Measurements from ENCODE around the gene WNK2.

- TF ChIP-seq CTCF (conservative IDR thresholded peaks at IDR 0.05) (no peak), ZFX (IDR thresholded peaks at IDR 0.05) (no peak)
Measured at GRCh38 chr9:93321220-93321610, 137.3 kb downstream of the WNK2 start.

Data from C4-2B (cell line).